Small intestine (tissue), 7 donors: Measurements from ENCODE around the gene ALPL. TPM values are rescaled to one million over a fixed set of nuclear protein-coding genes. Genes with fewer than 3 reads are reported as not detected.

Source experiments
- DNase-seq, 2 donors: peaks; one replicate each; pipeline versions ENCODE4 v3.0.0 to v3.0.0-alpha.2; 2013
- FAIRE-seq: peaks from 2 replicates; lab custom pipeline; 2012; peaks lifted over from hg19 to GRCh38; lab: Jason Lieb, UNC
- H3K27ac ChIP-seq, 3 donors: one replicate each; pipeline ENCODE4 v1.5.1; 2013; ENCODE audit warnings: low read length in 2 of 3, mild to moderate bottlenecking in 2 of 3, control low read depth in 1 of 3, inconsistent platforms in 1 of 3, low read depth in 1 of 3, moderate library complexity in 1 of 3
- H3K27me3 ChIP-seq, 3 donors: one replicate each; pipeline ENCODE4 v1.6.1; 2013; ENCODE audit warnings: low read length in 3 of 3, inconsistent platforms in 1 of 3; ENCODE audit not compliant: control insufficient read depth in 3 of 3, insufficient read depth in 3 of 3
- H3K36me3 ChIP-seq, 3 donors: one replicate each; pipeline ENCODE4 v1.6.1; 2013; ENCODE audit warnings: low read length in 3 of 3, inconsistent platforms in 1 of 3, low read depth in 1 of 3, mild to moderate bottlenecking in 1 of 3, moderate library complexity in 1 of 3; ENCODE audit not compliant: control insufficient read depth in 3 of 3, insufficient read depth in 2 of 3
- H3K4me1 ChIP-seq, 3 donors: one replicate each; pipeline ENCODE4 v1.6.1; 2013; ENCODE audit warnings: low read length in 2 of 3, inconsistent platforms in 1 of 3, low read depth in 1 of 3, mild to moderate bottlenecking in 1 of 3, moderate library complexity in 1 of 3; ENCODE audit not compliant: control insufficient read depth in 3 of 3, insufficient read depth in 2 of 3
- H3K4me3 ChIP-seq, 3 donors: one replicate each; pipeline ENCODE4 v1.5.1; 2013; ENCODE audit warnings: low read length in 3 of 3, control low read depth in 1 of 3, inconsistent platforms in 1 of 3, low read depth in 1 of 3, mild to moderate bottlenecking in 1 of 3, moderate library complexity in 1 of 3
- H3K9me3 ChIP-seq, 2 donors: one replicate each; pipeline ENCODE4 v1.6.1; 2013; ENCODE audit warnings: low read depth in 1 of 2, low read length in 1 of 2; ENCODE audit not compliant: control insufficient read depth in 2 of 2, insufficient read depth in 1 of 2
- WGBS, 3 donors: extraction: QIAGEN DNeasy Blood & Tissue Kit; methylation state at CpG; one replicate each; pipeline ENCODE4 v1.1.7; 2013; 5-methylcytosine and 5-hydroxymethylcytosine counted together
- polyA plus RNA-seq, 4 donors: library from polyadenylated mRNA; stranded (reverse) in 3 of 4; unstranded in 1 of 4; fragments of 200-250 nt in 3 of 4; fragments of 120-200 nt in 1 of 4; gene quantifications; one replicate each; pipeline versions ENCODE4 v1.2.1 to v1.2.3, GENCODE V29; 2013
- donor health status: healthy with polysubstance abuse.
- donor health status: control.
- donor health status: control.
- donor health status: Bipolar disorder and iron deficiency.
- donor health status: healthy.

Gene ALPL
- polyA plus RNA-seq, 4 donors: 0.89 to 3.0 (median 2.0) TPM

DNA sequence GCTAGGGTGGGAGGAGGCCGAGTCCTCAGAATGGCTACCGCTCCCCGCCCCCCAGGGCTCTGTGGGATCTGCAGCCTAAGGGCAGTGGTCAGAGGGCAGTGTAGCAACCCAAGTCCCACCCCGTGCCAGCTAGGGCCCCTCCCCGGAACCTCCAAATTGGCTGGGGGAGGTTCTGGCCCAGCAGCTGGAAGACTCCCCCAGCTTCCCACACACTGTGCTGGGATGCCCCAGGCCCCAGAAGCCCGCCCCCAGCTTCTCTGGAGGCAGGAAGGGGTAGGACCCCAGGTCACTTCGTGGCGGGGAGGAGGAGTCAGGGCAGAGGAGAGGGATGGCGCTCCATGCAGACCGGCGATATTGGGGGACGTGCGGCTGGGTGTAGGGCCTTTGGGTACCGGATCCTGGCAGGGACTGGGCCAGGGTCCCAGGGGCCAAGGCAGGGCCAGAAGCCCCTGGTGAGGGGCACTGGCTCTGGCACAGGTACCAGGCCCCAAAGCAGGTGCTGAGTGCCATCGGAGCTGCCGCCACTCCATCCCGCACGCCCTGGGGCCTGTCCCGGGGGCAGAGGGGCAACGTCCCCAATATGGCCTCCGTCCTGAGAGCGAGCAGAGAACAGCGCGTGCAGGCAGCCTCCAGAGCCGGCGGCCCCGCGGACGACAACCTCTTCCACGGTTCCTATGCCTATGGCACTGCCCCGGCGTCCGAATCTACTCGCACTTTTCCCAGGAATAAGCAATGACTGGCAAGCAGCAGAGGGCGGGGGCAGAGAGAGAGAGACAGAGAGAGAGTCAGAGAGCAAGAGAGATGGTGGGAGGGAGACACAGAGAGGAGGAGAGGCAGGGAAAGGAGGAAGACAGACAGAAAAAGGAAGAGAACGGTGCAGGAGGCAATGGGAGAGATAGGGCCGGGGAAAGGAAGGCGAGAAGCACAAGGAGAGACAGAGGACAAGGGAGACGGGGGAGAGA lies 94.2 kb downstream of the ALPL start:
- FAIRE-seq (no peak), DNase-seq (no peak)
- H3K4me3 ChIP-seq: no peak overlapping the region
- no peaks in the 10 kb centered on the region for H3K9me3 ChIP-seq
- peaks cover 0 to 83% (median 0%) of the 10 kb centered on the region in 3 donors for H3K36me3 ChIP-seq
- WGBS, 3 donors: 90 to 91% (median 91%) methylated on average over 36 to 39 of the region's 39 CpGs
- no peak overlapping the region for H3K27ac ChIP-seq
- H3K27me3 ChIP-seq: no peaks in the 10 kb centered on the region
- peaks cover 0 to 16% (median 0%) of the 10 kb centered on the region in 3 donors for H3K4me1 ChIP-seq

DNA sequence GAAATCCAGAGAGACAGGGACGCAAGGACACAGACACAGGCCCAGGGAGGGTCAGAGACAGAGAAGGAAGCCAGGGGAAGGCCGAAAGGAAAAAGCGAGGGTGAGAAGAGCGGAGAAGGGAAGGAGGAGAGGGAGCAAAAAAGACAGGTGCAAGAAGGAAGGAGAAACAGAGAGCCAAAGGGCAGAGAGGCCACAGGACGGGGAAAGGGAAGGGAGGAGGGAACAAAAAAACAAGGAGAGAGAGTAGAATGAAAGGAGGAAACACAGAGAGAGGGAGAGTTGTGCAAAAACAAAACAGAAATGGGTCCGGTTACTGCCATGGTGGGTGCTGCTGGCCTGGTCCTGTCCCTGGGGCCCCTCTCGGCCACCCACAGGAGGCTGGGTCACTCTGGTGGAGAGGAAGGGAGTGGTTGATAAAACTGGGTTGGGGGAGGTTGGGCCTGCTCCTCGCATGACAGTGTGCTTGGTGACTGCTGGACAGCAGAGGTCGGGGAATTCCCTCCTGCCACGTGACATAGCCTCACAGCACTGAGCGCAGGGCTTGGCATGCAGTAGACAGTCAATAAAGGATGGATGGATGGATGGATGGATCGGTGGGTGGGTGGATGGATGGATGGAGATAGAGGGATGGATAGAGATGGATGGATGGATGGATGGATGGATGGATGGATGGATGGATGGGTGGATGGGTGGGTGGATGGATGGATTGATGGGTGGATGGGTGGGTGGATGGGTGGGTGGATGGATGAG lies 95.2 kb downstream of the ALPL start:
- H3K4me3 ChIP-seq: no peak overlapping the region
- H3K4me1 ChIP-seq: peaks cover 0 to 25% (median 0%) of the 10 kb centered on the region in 3 donors
- no peaks in the 10 kb centered on the region for H3K9me3 ChIP-seq
- no peak for DNase-seq
- peaks cover 0 to 83% (median 0%) of the 10 kb centered on the region in 3 donors for H3K36me3 ChIP-seq
- WGBS, 3 donors: 83 to 91% (median 85%) methylated on average over 12 of the region's 12 CpGs
- no peak for FAIRE-seq
- no peak overlapping the region for H3K27ac ChIP-seq
- H3K27me3 ChIP-seq: no peaks in the 10 kb centered on the region

DNA sequence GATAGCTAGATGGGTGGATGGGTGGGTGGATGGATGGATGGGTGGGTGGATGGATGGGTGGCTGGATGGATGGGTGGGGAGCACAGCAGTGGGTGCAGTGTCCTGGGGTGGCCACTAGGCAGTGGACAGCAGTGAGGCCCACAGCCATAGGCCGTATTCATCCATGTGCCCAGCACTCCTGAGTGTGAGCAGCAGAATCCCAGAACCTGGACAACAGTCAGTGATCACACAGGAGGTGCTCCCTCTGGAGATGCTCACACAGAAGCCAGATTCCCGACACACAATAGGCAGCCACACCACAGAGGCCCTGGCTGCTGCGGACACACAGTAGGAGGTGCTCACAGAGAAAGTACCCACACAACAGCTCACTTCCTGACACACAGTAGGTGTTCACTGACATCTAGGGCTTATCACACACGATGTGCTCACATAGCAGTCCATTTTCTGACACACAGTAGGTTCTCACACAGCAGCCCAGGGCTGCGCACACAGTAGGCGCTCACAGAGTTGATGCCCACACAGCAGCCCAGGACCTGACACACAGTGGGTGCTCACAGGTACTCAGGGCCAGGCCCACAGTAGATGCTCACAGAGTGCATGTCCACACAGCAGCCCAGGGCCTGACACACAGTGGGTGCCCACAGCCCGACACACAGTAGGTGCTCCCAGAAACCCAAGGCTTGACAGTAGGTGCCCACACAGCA lies 95.9 kb downstream of the ALPL start:
- Histone ChIP-seq H3K36me3 (peaks cover 0 to 83% (median 0%) of the 10 kb centered on the region in 3 donors), H3K9me3 (no peaks in the 10 kb centered on the region), H3K4me3 (no peak overlapping the region), H3K4me1 (peaks cover 0 to 28% (median 0%) of the 10 kb centered on the region in 3 donors), H3K27ac (no peak overlapping the region), H3K27me3 (no peaks in the 10 kb centered on the region)
- no peak for FAIRE-seq
- no peak for DNase-seq
- 89 to 92% (median 91%) methylated on average over 7 of the region's 7 CpGs for WGBS, 3 donors

DNA sequence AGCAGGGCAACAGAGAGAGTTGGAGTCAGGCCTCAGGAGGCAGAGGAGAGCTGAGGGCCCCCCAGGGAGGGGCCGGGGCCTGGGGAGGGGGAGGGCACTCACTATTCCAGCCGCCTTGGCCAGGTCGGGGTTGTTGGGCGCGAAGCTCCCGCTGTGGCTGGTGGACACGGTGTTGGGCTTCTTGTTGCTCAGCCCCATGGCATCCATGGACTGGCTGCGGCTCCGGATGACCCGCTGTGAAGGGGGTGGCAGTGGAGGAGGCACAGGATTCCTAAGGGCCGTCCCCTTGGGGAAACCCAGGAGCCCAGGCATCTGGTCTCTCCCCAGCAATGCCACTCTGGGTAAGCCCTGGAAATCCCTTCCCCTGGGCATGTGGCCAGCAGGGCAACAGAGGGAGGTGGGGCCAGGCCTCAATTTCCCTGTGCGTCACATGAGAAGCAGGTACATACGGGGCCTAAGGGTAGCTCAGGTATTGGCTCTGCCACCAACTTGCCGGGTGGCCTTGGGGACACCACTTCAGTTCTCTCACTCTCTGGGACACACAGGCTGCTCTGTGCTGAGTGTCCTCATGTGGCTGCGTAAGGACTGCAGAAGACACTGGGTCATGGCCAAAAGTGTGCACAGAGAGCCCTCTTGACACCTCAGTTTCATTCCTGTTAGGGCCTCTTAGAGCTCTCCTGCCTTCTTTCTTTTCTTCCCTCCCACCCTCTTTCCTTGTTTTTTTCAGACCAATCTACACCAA lies 96.9 kb downstream of the ALPL start:
- no peak for DNase-seq
- Histone ChIP-seq H3K36me3 (peaks cover 0 to 85% (median 0%) of the 10 kb centered on the region in 3 donors), H3K27me3 (no peaks in the 10 kb centered on the region), H3K27ac (no peak overlapping the region), H3K4me3 (no peak overlapping the region), H3K4me1 (peaks cover 0 to 35% (median 0%) of the 10 kb centered on the region in 3 donors), H3K9me3 (no peaks in the 10 kb centered on the region)
- no peak for FAIRE-seq
- WGBS, 3 donors: 86 to 92% (median 91%) methylated on average over 14 to 15 of the region's 15 CpGs

DNA sequence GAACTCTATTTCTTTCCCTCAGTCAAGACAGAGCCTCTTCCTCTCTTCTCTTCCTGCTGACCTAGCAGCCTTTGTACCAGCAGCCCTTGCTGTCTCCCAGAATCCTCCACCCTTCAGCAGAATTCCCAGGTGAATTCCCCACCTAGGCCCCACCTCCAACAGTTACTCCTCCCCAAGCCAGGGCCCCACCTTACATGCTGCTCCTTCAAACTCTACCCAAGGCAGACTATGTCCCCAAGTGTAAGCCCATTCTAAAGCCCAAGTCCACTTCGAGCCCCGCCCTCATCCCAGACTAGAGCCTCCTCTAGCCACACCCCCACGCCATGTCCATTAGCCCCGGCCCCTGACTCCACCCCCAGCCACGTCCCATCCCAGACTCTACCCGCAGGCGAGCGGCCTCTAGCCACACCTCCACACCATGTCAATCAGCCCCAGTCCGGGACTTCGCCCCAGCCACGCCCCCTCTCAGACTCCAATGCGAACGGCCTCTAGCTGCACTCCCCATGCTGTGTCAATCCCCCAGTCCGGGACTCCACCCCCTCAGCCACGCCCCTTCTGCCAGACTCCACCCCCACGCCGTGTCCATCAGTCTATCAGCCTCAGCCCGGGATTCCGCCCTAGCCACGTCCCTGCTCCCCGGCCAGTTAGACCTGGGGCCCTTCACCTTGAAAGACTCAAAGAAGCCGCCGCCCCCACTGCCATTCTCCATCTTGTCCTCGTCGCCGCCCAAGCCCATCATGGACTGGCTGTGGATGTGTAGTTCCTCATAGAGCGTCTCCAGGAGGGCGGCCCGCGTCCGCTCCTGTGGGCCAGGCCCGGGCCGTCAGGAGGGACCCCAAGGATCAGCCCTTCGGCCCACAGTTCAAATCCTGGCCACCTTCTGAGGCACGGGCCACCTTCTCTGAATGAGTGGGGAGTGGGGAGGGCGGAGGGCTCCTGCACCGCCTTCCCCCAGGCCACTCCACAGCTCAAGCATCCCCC lies 98.6 kb downstream of the ALPL start:
- H3K27me3 ChIP-seq: no peaks in the 10 kb centered on the region
- H3K9me3 ChIP-seq: no peaks in the 10 kb centered on the region
- peaks cover 0 to 85% (median 0%) of the 10 kb centered on the region in 3 donors for H3K36me3 ChIP-seq
- H3K27ac ChIP-seq: peak overlapping the region; percentile 18 to 83 (median 42)
- peak; percentile 26 for FAIRE-seq
- peak; percentile 99 for DNase-seq
- no peak overlapping the region for H3K4me3 ChIP-seq
- H3K4me1 ChIP-seq: peaks cover 0 to 52% (median 0%) of the 10 kb centered on the region in 3 donors
- 30 to 42% (median 36%) methylated on average over 37 of the region's 37 CpGs for WGBS, 3 donors

DNA sequence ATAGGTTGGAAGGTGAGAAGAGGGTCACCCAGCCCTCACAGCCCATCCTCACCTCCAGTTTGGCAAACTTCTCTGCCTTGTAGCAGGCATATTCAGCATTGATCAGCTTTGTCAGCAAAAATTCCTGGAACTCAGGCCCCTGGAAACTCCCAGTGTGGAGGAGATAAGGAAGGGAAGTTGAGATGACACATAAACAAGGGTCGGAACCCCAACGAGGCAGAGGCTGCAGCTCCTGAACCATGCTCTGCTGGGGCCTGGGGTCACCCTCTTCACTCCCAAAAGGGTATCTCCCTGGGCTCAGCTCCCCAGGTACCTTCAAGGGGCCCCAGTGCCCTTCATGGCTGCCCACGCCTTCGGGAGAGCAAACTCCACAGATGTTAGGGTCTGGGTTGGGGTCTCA lies 99.6 kb downstream of the ALPL start:
- DNase-seq (peak in 1 of 2 donors; percentile 39), FAIRE-seq (no peak)
- no peaks in the 10 kb centered on the region for H3K9me3 ChIP-seq
- peaks cover 0 to 85% (median 0%) of the 10 kb centered on the region in 3 donors for H3K36me3 ChIP-seq
- H3K27me3 ChIP-seq: no peaks in the 10 kb centered on the region
- peaks cover 0 to 62% (median 0%) of the 10 kb centered on the region in 3 donors for H3K4me1 ChIP-seq
- peak overlapping the region in 1 of 3 donors; percentile 82 for H3K27ac ChIP-seq
- H3K4me3 ChIP-seq: no peak overlapping the region
- 57 to 68% (median 66%) methylated on average over 4 of the region's 4 CpGs for WGBS, 3 donors

DNA sequence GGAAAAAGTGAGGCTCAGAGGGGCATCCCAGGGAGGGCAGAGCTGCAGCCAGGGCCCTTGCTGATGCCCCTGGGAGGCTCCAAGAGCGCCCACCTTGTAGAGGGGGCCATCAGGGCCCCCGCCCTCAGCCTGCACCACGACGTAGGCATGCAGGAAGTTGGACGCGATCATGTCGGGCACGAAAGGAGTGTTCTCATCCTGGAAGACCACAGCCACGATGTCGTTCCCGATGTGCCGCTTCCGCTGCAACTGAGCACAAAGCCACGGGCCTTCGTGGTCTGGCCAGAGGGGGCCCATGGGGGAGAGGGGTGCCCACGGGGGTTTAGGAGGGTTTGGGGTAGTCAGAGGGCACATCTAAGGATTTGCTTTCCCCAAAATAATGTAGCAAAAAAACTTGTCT lies 100.8 kb downstream of the ALPL start:
- DNase-seq: no peak
- Histone ChIP-seq H3K27ac (no peak overlapping the region), H3K9me3 (no peaks in the 10 kb centered on the region), H3K27me3 (no peaks in the 10 kb centered on the region), H3K4me3 (no peak overlapping the region), H3K36me3 (peaks cover 0 to 82% (median 0%) of the 10 kb centered on the region in 3 donors), H3K4me1 (peaks cover 0 to 74% (median 0%) of the 10 kb centered on the region in 3 donors)
- FAIRE-seq: no peak
- 74 to 88% (median 80%) methylated on average over 10 to 16 of the region's 16 CpGs for WGBS, 3 donors
